MM.1S (cell line): Measurements from ENCODE around the gene PAX7.

Experiments used
- EZH2 ChIP-seq: fragments of 300-600 bp; sonication (generic); optimal IDR thresholded peaks from 2 replicates; pipeline ENCODE3; 2017; ENCODE audit warnings: low read depth, mild to moderate bottlenecking, antibody characterized with exemption, low read length, mixed read lengths
- EZH2phosphoT487 ChIP-seq: fragments of 300-600 bp; sonication (generic); IDR thresholded peaks from 2 replicates; pipeline ENCODE4 v1.6.1; 2018; ENCODE audit warnings: antibody characterized with exemption, low read length
- TF ChIP-seq, protein P1 (sequence below): fragments of 300-600 bp; sonication (generic); IDR thresholded peaks from 2 replicates; pipeline ENCODE4 v1.5.1; 2016; ENCODE audit warnings: antibody characterized with exemption, low read length, mixed read lengths

DNA sequence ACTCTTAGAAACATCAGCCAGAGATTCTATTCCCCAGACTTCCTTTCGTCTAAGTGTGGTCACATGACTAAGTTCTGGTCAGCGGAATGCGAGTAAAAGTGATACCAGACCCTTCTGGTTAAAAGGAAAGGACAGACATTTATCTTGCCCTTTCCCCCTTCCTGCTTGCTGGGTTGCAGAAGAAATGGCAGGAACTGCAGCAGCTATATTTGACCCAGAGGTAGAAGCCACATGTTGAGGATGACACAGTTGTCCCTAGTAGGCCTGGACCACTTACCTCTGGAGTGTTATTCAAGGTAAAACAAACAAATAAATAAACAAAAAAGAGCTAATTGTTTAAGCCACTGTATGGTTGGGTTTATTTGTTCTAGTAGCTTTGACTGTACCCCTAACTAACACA is 155.5 kb downstream of the PAX7 start:
- TF ChIP-seq, protein P1, sequence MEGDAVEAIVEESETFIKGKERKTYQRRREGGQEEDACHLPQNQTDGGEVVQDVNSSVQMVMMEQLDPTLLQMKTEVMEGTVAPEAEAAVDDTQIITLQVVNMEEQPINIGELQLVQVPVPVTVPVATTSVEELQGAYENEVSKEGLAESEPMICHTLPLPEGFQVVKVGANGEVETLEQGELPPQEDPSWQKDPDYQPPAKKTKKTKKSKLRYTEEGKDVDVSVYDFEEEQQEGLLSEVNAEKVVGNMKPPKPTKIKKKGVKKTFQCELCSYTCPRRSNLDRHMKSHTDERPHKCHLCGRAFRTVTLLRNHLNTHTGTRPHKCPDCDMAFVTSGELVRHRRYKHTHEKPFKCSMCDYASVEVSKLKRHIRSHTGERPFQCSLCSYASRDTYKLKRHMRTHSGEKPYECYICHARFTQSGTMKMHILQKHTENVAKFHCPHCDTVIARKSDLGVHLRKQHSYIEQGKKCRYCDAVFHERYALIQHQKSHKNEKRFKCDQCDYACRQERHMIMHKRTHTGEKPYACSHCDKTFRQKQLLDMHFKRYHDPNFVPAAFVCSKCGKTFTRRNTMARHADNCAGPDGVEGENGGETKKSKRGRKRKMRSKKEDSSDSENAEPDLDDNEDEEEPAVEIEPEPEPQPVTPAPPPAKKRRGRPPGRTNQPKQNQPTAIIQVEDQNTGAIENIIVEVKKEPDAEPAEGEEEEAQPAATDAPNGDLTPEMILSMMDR: no peak
- TF ChIP-seq EZH2 (no peak), EZH2phosphoT487 (no peak)
